Measurements from ENCODE around the gene GTF2E1. TPM values are rescaled to one million over a fixed set of nuclear protein-coding genes. Genes with fewer than 3 reads are reported as not detected.
A peak's percentile ranks its signal among the peaks of the same experiment; 100 is the strongest.

Gene GTF2E1
- total RNA-seq, 2 donors from 2014 or later: 13.6 to 13.7 TPM

GRCh38 chr3:120791913-120792312 is 49.4 kb downstream of the GTF2E1 start:
- no peak for DNase-seq
- intact Hi-C loops (cut with DNase I): loop anchor here (5.0 to 10.0 kb wide), 2 partner anchors 230 to 547 kb away; no protein-coding TSS in a partner anchor
- no peak for ATAC-seq

- intact Hi-C loops (cut with DNase I): loop anchor here (5.0 to 10.0 kb wide), 2 partner anchors 231 to 549 kb away; no protein-coding TSS in a partner anchor
- ATAC-seq (no peak), DNase-seq (no peak)
Measured at GRCh38 chr3:120793601-120794000, 51.1 kb downstream of the GTF2E1 start.

- intact Hi-C loops (cut with DNase I): loop anchor here (2.0 to 10.0 kb wide), 3 partner anchors 234 to 550 kb away; no protein-coding TSS in a partner anchor
- DNase-seq (peak; percentile 84), ATAC-seq (peak; percentile 89 to 90)
Measured at GRCh38 chr3:120795017-120795648, 52.6 kb downstream of the GTF2E1 start.

GRCh38 chr3:120795959-120796358 is 53.4 kb downstream of the GTF2E1 start:
- DNase-seq: no peak
- intact Hi-C loops (cut with DNase I): loop anchor here (2.0 to 10.0 kb wide), 3 partner anchors 235 to 551 kb away; no protein-coding TSS in a partner anchor
- ATAC-seq: no peak

- DNase-seq (no peak), ATAC-seq (no peak)
- intact Hi-C loops (cut with DNase I): loop anchor here (5.0 to 10.0 kb wide), 2 partner anchors 550 to 552 kb away; no protein-coding TSS in a partner anchor
Measured at GRCh38 chr3:120796976-120797375, 54.4 kb downstream of the GTF2E1 start.

GRCh38 chr3:120797857-120798256 is 55.3 kb downstream of the GTF2E1 start:
- ATAC-seq: no peak
- DNase-seq: no peak
- intact Hi-C loops (cut with DNase I): loop anchor here (5.0 to 10.0 kb wide), 2 partner anchors 551 to 553 kb away; no protein-coding TSS in a partner anchor

DNA sequence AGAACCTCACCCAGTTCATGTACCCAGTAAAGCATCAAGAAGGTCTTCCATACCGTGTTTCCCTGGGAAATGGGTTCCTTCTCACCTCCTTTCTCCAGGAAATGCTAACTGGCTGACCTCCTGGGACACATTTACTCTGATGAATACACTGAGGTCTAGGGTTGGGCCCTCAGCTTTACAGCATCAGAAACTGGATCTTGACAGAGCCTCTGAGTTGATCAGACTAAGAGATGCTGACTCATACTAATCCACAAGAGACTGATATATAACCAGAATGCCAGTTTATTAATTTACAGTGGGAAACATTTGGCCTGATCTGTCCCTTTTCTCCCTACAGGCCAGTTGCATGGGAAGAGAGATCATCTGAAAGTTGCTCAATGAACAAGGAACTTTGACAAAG is 55.8 kb downstream of the GTF2E1 start:
- ATAC-seq: no peak
- no peak for DNase-seq
- intact Hi-C loops (cut with DNase I): loop anchor here (5.0 to 10.0 kb wide), 2 partner anchors 551 to 554 kb away; no protein-coding TSS in a partner anchor

DNA sequence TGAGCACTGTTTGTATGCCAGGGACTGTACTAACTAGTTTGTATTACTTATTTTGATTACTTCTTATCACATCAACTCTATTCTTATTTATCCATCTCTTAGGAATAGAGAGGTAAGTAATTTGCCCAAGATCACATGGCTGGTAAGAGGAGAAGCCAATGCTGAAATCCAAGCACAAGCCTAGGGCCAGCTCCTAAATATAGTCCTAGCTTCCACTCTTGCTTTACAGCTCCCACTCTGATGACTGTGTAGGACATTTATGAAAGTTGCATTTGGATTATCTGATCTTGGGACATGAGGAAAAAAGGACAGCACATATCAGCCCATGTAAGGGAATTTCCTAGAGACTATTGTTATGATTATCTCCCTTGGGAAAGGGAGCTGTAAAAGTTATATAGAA is 58.1 kb downstream of the GTF2E1 start:
- DNase-seq (no peak), ATAC-seq (no peak)
- intact Hi-C loops (cut with DNase I): no loop called here

- intact Hi-C loops (cut with DNase I): no loop called here
- no peak for DNase-seq
- ATAC-seq: no peak
Measured at GRCh38 chr3:120801484-120801883, 58.9 kb downstream of the GTF2E1 start.

DNA sequence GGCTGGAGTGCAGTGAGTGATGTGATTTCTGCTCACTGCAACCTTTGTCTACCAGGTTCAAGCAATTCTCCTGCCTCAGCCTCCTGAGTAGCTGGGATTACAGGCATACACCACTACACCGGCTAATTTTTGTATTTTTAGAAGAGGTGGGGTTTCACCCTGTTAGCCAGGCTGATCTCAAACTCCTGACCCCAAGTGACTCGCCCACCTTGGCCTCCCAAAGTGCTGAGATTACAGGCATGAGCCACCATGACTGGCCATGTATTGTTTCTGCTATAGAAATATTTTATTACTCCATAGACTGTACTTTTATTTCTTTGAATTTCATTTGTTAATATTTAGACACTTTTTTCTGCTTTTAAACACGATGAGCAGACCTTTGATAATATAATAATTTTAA is 60.4 kb downstream of the GTF2E1 start:
- ATAC-seq: no peak
- intact Hi-C loops (cut with DNase I): no loop called here
- DNase-seq: no peak

DNA sequence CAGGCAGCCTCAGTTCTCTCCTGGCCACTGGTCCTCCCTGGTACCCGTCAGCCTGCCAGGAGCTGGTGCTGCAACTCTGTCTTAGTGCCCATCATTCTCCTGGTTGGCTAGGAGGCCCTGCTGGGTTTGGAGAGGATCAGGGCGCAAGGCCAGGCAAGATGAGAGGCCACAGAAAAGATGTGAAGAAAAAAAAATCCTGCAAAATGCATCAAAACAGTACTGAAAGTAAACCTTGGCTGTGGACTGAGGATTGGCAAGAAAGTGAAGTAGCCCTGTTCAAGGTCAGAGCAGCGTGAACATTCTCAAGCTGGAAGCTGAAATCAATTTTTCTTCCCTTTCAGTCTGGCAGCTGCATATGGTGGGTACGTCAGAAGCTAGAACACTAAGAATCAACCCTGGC is 74.2 kb downstream of the GTF2E1 start:
- ATAC-seq: no peak
- intact Hi-C loops (cut with DNase I): no loop called here

GRCh38 chr3:120820748-120821147 is 78.2 kb downstream of the GTF2E1 start:
- intact Hi-C loops (cut with DNase I): no loop called here
- DNase-seq: no peak
- no peak for ATAC-seq

More for the DNA sequence above, 74.2 kb downstream of the GTF2E1 start:
- DNase-seq: no peak

- ATAC-seq (no peak), DNase-seq (no peak)
- intact Hi-C loops (cut with DNase I): no loop called here
Measured at GRCh38 chr3:120821426-120821825, 78.9 kb downstream of the GTF2E1 start.

- intact Hi-C loops (cut with DNase I): no loop called here
- DNase-seq: no peak
- ATAC-seq: no peak
Measured at GRCh38 chr3:120823156-120823555, 80.6 kb downstream of the GTF2E1 start.

DNA sequence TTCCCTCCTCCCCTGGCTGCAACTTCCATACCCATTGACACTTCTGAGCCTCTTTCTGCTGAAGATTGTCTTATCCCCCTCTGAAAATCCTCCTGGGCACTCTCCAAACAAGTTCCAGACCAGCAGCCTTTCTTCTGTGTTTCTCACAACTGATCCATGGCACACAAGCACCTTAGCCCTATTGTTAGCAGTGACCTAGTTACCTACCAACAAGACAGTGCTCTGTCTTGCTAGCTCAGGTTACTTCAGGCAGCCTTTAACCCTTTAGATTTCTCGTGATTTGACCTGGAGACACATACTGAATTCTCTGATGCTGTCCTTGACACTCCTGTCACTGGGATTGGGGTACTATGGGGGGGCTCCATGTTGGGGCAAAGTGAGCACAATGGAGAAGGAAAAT is 82.1 kb downstream of the GTF2E1 start:
- no peak for ATAC-seq
- intact Hi-C loops (cut with DNase I): no loop called here
- no peak for DNase-seq

DNA sequence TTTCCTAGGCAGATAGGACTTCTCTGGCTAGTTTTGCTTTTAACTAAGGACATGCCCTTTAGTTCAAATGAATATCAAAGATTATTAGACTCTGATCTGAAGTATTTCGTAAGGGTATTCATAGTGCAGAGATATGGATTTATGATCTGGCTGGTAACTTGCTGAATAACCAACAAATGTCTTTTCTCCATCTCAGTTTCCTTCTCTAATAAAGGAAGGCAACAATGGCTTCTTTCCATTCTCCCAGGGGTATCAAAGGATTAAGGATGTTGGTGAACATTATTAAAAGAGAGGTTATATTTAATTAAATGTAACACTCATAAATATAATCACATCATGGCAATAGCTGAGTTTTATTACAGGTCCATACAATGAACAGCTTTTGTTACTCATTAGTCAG is 86.3 kb downstream of the GTF2E1 start:
- intact Hi-C loops (cut with DNase I): no loop called here
- ATAC-seq (no peak), DNase-seq (no peak)

DNA sequence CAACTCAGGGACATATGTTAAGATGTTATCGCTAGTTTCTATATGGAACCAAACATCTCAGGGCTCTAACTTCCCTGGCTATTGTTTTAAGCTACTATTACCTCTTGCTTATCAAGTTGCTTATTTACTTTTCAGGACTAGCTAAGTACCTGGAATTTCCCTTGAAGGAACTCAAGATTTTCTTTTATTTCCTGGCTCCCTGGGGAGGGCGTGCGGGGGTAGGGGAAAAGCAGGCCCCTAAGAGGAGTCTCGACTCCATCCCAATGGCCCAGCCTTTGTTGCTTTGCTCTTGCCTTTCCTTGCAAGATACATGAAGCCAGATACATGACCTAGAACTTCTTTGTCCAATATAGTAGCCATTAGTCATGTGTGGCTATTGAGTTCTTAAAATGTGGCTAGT is 88.5 kb downstream of the GTF2E1 start:
- DNase-seq: no peak
- no peak for ATAC-seq
- intact Hi-C loops (cut with DNase I): no loop called here

Measured in left cardiac atrium (tissue), 4 donors.